Small intestine (tissue), 7 donors: ENCODE results near the gene CARD10. TPM values are rescaled to one million over a fixed set of nuclear protein-coding genes. Genes with fewer than 3 reads are reported as not detected.

ENCODE experiments used
- DNase-seq, 2 donors: peaks; one replicate each; pipeline versions ENCODE4 v3.0.0 to v3.0.0-alpha.2; 2013
- FAIRE-seq: peaks from 2 replicates; lab custom pipeline; 2012; peaks lifted over from hg19 to GRCh38; lab: Jason Lieb, UNC
- H3K27ac ChIP-seq, 3 donors: one replicate each; pipeline ENCODE4 v1.5.1; 2013; ENCODE audit warnings: low read length in 2 of 3, mild to moderate bottlenecking in 2 of 3, control low read depth in 1 of 3, inconsistent platforms in 1 of 3, low read depth in 1 of 3, moderate library complexity in 1 of 3
- H3K27me3 ChIP-seq, 3 donors: one replicate each; pipeline ENCODE4 v1.6.1; 2013; ENCODE audit warnings: low read length in 3 of 3, inconsistent platforms in 1 of 3; ENCODE audit not compliant: control insufficient read depth in 3 of 3, insufficient read depth in 3 of 3
- H3K36me3 ChIP-seq, 3 donors: one replicate each; pipeline ENCODE4 v1.6.1; 2013; ENCODE audit warnings: low read length in 3 of 3, inconsistent platforms in 1 of 3, low read depth in 1 of 3, mild to moderate bottlenecking in 1 of 3, moderate library complexity in 1 of 3; ENCODE audit not compliant: control insufficient read depth in 3 of 3, insufficient read depth in 2 of 3
- H3K4me1 ChIP-seq, 3 donors: one replicate each; pipeline ENCODE4 v1.6.1; 2013; ENCODE audit warnings: low read length in 2 of 3, inconsistent platforms in 1 of 3, low read depth in 1 of 3, mild to moderate bottlenecking in 1 of 3, moderate library complexity in 1 of 3; ENCODE audit not compliant: control insufficient read depth in 3 of 3, insufficient read depth in 2 of 3
- H3K4me3 ChIP-seq, 3 donors: one replicate each; pipeline ENCODE4 v1.5.1; 2013; ENCODE audit warnings: low read length in 3 of 3, control low read depth in 1 of 3, inconsistent platforms in 1 of 3, low read depth in 1 of 3, mild to moderate bottlenecking in 1 of 3, moderate library complexity in 1 of 3
- H3K9me3 ChIP-seq, 2 donors: one replicate each; pipeline ENCODE4 v1.6.1; 2013; ENCODE audit warnings: low read depth in 1 of 2, low read length in 1 of 2; ENCODE audit not compliant: control insufficient read depth in 2 of 2, insufficient read depth in 1 of 2
- WGBS, 3 donors: extraction: QIAGEN DNeasy Blood & Tissue Kit; methylation state at CpG; one replicate each; pipeline ENCODE4 v1.1.7; 2013; 5-methylcytosine and 5-hydroxymethylcytosine counted together
- polyA plus RNA-seq, 4 donors: library from polyadenylated mRNA; stranded (reverse) in 3 of 4; unstranded in 1 of 4; fragments of 200-250 nt in 3 of 4; fragments of 120-200 nt in 1 of 4; gene quantifications; one replicate each; pipeline versions ENCODE4 v1.2.1 to v1.2.3, GENCODE V29; 2013
- donor health status: healthy with polysubstance abuse.
- donor health status: control.
- donor health status: control.
- donor health status: Bipolar disorder and iron deficiency.
- donor health status: healthy.

Gene CARD10
- polyA plus RNA-seq, 4 donors = 31.5 to 129 (median 88.8) TPM

DNA sequence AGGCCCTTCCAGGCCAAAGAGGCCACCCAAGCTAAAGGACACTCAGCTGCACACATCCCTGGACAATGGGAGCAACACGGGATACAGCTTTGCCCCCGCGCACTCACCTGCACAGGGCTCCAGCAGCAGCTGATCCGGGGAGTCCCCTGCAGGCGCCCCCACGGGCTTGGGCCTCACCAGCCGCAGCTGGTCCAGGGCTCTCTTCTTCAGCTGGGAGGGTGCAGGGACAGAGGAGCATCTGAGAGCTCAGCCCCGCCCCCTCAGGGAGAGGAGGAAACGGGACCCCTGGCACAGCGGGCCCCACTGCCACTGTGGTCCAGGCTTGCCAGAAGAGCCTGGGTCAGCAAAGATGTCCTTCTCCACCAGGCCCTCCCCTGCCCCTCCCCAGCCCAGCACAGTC, 25.2 kb downstream of the CARD10 start:
- Histone ChIP-seq H3K9me3 (no peaks in the 10 kb centered on the region), H3K36me3 (peaks cover 0 to 92% (median 4%) of the 10 kb centered on the region in 3 donors), H3K4me1 (peaks cover 0 to 10% (median 0%) of the 10 kb centered on the region in 3 donors), H3K27ac (no peak overlapping the region), H3K4me3 (no peak overlapping the region), H3K27me3 (no peaks in the 10 kb centered on the region)
- FAIRE-seq (no peak), DNase-seq (no peak)
- WGBS, 3 donors = 85 to 91% (median 88%) methylated on average over 10 of the region's 10 CpGs

DNA sequence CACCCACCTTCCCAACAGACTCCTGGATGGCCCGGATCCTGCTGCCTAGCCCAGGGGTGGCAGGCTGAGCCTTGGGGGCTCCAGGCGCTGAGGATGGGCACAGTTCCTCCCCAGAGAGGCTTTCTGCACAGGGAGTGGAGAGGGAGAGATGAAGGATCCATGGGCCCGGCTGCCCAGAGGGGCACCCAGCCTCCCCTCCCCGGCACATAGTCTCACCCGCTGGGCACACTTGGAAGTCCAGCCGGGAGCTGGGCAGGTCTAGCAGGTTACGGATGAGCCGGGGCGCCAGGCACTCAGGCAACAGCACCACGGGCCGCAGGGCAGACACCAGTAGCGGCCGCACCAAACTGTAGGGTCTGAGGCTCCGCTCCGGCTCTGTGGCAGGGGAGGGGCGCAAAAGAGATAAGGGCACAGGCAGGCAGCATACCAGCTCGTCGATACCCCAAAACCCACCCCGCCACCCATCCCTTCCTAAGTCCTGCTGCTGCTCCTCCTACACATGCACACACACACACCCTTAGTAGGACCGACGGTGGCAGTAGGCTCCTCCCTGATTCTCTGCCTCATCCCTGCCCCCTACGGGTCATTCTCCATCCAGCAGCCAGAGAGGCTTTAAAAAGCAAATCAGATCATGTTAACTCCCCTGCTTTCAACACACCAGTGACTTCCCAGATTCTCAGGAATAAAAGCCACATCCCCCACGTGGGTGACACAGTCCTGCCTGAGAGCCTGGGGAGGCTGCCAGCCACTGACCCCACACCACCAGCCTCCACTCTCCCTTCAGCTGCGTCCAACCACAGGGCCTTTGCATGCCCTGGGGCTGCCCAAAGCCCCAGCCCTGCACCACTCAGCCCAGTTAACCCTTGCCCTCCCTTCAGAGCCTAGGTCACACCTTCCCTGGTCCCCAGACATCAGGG, 26.5 kb downstream of the CARD10 start:
- WGBS, 3 donors = 70 to 75% (median 74%) methylated on average over 22 to 24 of the region's 24 CpGs
- Histone ChIP-seq H3K27me3 (no peaks in the 10 kb centered on the region), H3K36me3 (peaks cover 0 to 87% (median 4%) of the 10 kb centered on the region in 3 donors), H3K9me3 (no peaks in the 10 kb centered on the region), H3K27ac (no peak overlapping the region), H3K4me3 (no peak overlapping the region), H3K4me1 (no peaks in the 10 kb centered on the region)
- DNase-seq (no peak), FAIRE-seq (no peak)

DNA sequence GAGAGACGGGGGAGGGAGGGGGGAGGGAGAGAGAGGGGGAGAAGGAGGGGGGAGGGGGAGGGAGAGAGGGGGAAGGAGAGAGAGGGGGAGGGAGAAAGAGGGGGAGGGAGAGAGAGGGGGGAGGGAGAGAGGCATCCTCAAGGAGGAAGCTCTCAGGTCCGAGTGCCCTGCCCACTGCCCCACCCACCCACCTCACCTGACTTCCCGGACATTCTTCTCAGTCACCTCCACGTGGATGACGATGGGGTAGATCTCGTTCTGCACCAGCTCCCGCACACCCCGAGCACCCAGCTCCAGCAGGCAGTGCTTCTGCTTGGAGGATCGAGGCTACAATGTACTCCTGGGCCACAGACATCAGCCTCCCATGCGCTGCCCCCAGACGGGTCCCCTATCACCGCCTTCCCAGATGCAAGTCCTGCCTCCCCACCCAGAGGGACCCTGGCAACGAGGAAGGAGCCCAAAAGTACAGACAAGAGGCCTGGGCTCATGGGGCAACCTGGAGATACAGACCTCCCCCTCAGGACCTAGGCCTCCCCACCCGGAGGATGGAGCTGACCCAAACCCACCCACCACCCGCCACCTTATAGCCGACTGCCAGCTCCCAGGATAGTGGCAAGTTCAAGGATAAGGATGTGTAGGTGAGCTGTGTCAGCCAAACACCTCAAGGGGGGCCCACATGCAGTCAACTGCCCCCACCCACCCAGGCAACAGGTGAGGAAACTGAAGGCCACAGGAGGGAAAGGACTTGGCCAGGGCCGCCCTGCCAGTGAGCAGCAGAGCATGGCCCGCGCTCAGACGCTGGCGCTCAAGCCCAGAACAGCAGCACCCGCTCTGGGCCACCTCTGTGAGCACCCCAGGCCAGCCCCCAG, 27.4 kb downstream of the CARD10 start:
- Histone ChIP-seq H3K9me3 (no peaks in the 10 kb centered on the region), H3K27me3 (no peaks in the 10 kb centered on the region), H3K36me3 (peaks cover 0 to 80% (median 4%) of the 10 kb centered on the region in 3 donors), H3K4me1 (peaks cover 0 to 3% (median 0%) of the 10 kb centered on the region in 3 donors), H3K4me3 (no peak overlapping the region), H3K27ac (no peak overlapping the region)
- DNase-seq (peak in 1 of 2 donors; percentile 35), FAIRE-seq (no peak)
- 78 to 85% (median 78%) methylated on average over 20 to 21 of the region's 22 CpGs for WGBS, 3 donors

- FAIRE-seq (no peak), DNase-seq (no peak)
- 90 to 95% (median 95%) methylated on average over 14 to 16 of the region's 16 CpGs for WGBS, 3 donors
- Histone ChIP-seq H3K4me3 (no peak overlapping the region), H3K36me3 (peaks cover 0 to 73% (median 4%) of the 10 kb centered on the region in 3 donors), H3K27me3 (peaks cover 0 to under 1% (median 0%) of the 10 kb centered on the region in 3 donors), H3K9me3 (no peaks in the 10 kb centered on the region), H3K4me1 (peaks cover 0 to 10% (median 0%) of the 10 kb centered on the region in 3 donors), H3K27ac (no peak overlapping the region)
These were observed 28.1 kb downstream of the CARD10 start for GRCh38 chr22:37491106-37491505.

DNA sequence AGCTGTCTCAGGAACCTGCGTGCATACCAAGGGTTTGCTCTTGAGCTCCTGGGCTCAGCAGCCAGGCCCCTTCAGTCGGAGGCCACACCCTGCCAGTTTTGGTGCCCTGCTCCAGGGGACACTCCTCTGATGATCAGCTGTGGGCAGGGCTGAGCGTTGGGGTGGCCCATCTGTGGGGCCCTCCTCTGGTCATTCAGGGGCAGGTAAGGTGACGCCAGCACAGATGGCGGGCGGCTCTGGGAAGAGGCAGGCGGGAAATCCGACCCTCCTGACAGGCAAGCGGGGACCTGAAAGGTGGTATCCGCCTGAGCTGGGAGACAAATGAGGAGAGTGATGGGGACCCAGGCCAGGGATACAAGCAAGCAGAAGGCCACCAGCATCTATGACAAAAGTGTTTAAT, 29.2 kb downstream of the CARD10 start:
- Histone ChIP-seq H3K9me3 (no peaks in the 10 kb centered on the region), H3K27ac (no peak overlapping the region), H3K27me3 (peaks cover 0 to 4% (median 0%) of the 10 kb centered on the region in 3 donors), H3K36me3 (peaks cover 0 to 62% (median 4%) of the 10 kb centered on the region in 3 donors), H3K4me3 (no peak overlapping the region), H3K4me1 (peaks cover 0 to 14% (median 0%) of the 10 kb centered on the region in 3 donors)
- DNase-seq (no peak), FAIRE-seq (no peak)
- WGBS, 3 donors = 87 to 93% (median 87%) methylated on average over 10 of the region's 10 CpGs

GRCh38 chr22:37488337-37489135, 30.7 kb downstream of the CARD10 start:
- Histone ChIP-seq H3K36me3 (peaks cover 0 to 50% (median 4%) of the 10 kb centered on the region in 3 donors), H3K4me1 (peaks cover 0 to 23% (median 0%) of the 10 kb centered on the region in 3 donors), H3K4me3 (no peak overlapping the region), H3K9me3 (no peaks in the 10 kb centered on the region), H3K27me3 (peaks cover 0 to 4% (median 0%) of the 10 kb centered on the region in 3 donors), H3K27ac (no peak overlapping the region)
- DNase-seq (no peak), FAIRE-seq (no peak)
- WGBS, 3 donors = 76 to 79% (median 77%) methylated on average over 13 to 15 of the region's 15 CpGs

GRCh38 chr22:37487571-37487970, 31.6 kb downstream of the CARD10 start:
- Histone ChIP-seq H3K4me3 (no peak overlapping the region), H3K27me3 (peaks cover 0 to 4% (median 0%) of the 10 kb centered on the region in 3 donors), H3K36me3 (peaks cover 0 to 42% (median 4%) of the 10 kb centered on the region in 3 donors), H3K9me3 (no peaks in the 10 kb centered on the region), H3K27ac (no peak overlapping the region), H3K4me1 (peaks cover 0 to 24% (median 0%) of the 10 kb centered on the region in 3 donors)
- FAIRE-seq = no peak
- 74 to 82% (median 75%) methylated on average over 4 of the region's 4 CpGs for WGBS, 3 donors
- DNase-seq = no peak
